Activated naive CD4-positive, alpha-beta T cell treated with anti-CD3 and anti-CD28 coated beads for 36 hours (primary cell): ENCODE results near the gene SATB2. TPM values are rescaled to one million over a fixed set of nuclear protein-coding genes. Genes with fewer than 3 reads are reported as not detected.
A peak's percentile ranks its signal among the peaks of the same experiment; 100 is the strongest.

Source experiments
- CTCF ChIA-PET: fragments of 350-600 bp; sonication (Branson Sonifier 250); formaldehyde crosslinking; loops from one replicate; lab custom pipeline; 2021; ENCODE audit warnings: antibody characterized with exemption; lab: Charles Lee
- DNase-seq: peaks from one replicate; pipeline ENCODE4 v3.0.0-alpha.2; 2020
- H3K27ac Mint-ChIP-seq: one replicate; pipeline ENCODE4 v1.8.0; 2021; ENCODE audit warnings: mild to moderate bottlenecking, mixed read lengths
- H3K27me3 Mint-ChIP-seq: one replicate; pipeline ENCODE4 v1.8.0; 2021; ENCODE audit warnings: low read depth, mixed read lengths
- H3K36me3 Mint-ChIP-seq: one replicate; pipeline ENCODE4 v1.8.0; 2021; ENCODE audit warnings: low read depth, mixed read lengths
- H3K4me1 Mint-ChIP-seq: one replicate; pipeline ENCODE4 v1.8.0; 2021; ENCODE audit warnings: low read depth, mixed read lengths
- H3K4me3 Mint-ChIP-seq: one replicate; pipeline ENCODE4 v1.8.0; 2021; ENCODE audit warnings: mild to moderate bottlenecking, moderate library complexity, mixed read lengths
- H3K9me3 Mint-ChIP-seq: one replicate; pipeline ENCODE4 v1.8.0; 2021; ENCODE audit warnings: mixed read lengths
- intact Hi-C: fragments of 100-400 bp; cut with micrococcal nuclease; formaldehyde crosslinking; loops from one replicate; pipeline ENCODE4 v1.15.1; 2023
- total RNA-seq, 2 experiments: library from RNA; stranded (reverse); gene quantifications; one replicate each; pipeline ENCODE4 v1.2.3, GENCODE V29; 2021

SATB2 gene
- total RNA-seq, 2 experiments from 2014 or later = 0.02 to 0.44 TPM

GRCh38 chr2:199257261-199258224, 200.2 kb downstream of the SATB2 start:
- H3K9me3 Mint-ChIP-seq = peaks cover 10% of the 10 kb centered on the region
- H3K27me3 Mint-ChIP-seq = no peaks in the 10 kb centered on the region
- H3K4me3 Mint-ChIP-seq = no peak overlapping the region
- intact Hi-C loops = no loop called here
- no peak for DNase-seq
- H3K36me3 Mint-ChIP-seq = no peaks in the 10 kb centered on the region
- H3K4me1 Mint-ChIP-seq = no peaks in the 10 kb centered on the region
- CTCF ChIA-PET = no interaction called here
- H3K27ac Mint-ChIP-seq = no peak overlapping the region

GRCh38 chr2:199230091-199230490, 227.6 kb downstream of the SATB2 start:
- intact Hi-C loops = no loop called here
- CTCF ChIA-PET = no interaction called here
- Mint-ChIP-seq H3K9me3 (no peaks in the 10 kb centered on the region), H3K27ac (no peak overlapping the region), H3K4me3 (no peak overlapping the region), H3K36me3 (no peaks in the 10 kb centered on the region), H3K4me1 (no peaks in the 10 kb centered on the region), H3K27me3 (no peaks in the 10 kb centered on the region)
- DNase-seq = no peak

- Mint-ChIP-seq H3K36me3 (no peaks in the 10 kb centered on the region), H3K27ac (no peak overlapping the region), H3K4me1 (no peaks in the 10 kb centered on the region), H3K27me3 (no peaks in the 10 kb centered on the region), H3K4me3 (no peak overlapping the region), H3K9me3 (no peaks in the 10 kb centered on the region)
- CTCF ChIA-PET = interaction anchor here (0.6 kb wide), 1 partner anchor 10 kb away, joined by 4 read pairs; no protein-coding TSS in a partner anchor
- DNase-seq = peak; percentile 7
- intact Hi-C loops = no loop called here
Measured at GRCh38 chr2:199228887-199229819, 228.6 kb downstream of the SATB2 start.

GRCh38 chr2:199223791-199224190, 233.9 kb downstream of the SATB2 start:
- Mint-ChIP-seq H3K9me3 (no peaks in the 10 kb centered on the region), H3K27ac (no peak overlapping the region), H3K4me3 (no peak overlapping the region), H3K36me3 (no peaks in the 10 kb centered on the region), H3K27me3 (no peaks in the 10 kb centered on the region), H3K4me1 (no peaks in the 10 kb centered on the region)
- no peak for DNase-seq
- intact Hi-C loops = no loop called here
- CTCF ChIA-PET = no interaction called here

- H3K27ac Mint-ChIP-seq = no peak overlapping the region
- no peak overlapping the region for H3K4me3 Mint-ChIP-seq
- intact Hi-C loops = no loop called here
- no peaks in the 10 kb centered on the region for H3K36me3 Mint-ChIP-seq
- DNase-seq = no peak
- H3K4me1 Mint-ChIP-seq = no peaks in the 10 kb centered on the region
- CTCF ChIA-PET = no interaction called here
- H3K9me3 Mint-ChIP-seq = no peaks in the 10 kb centered on the region
- H3K27me3 Mint-ChIP-seq = no peaks in the 10 kb centered on the region
Measured at GRCh38 chr2:199220920-199221319, 236.8 kb downstream of the SATB2 start.

- no peaks in the 10 kb centered on the region for H3K4me1 Mint-ChIP-seq
- no peaks in the 10 kb centered on the region for H3K36me3 Mint-ChIP-seq
- no peak overlapping the region for H3K4me3 Mint-ChIP-seq
- intact Hi-C loops = no loop called here
- no peak for DNase-seq
- no peak overlapping the region for H3K27ac Mint-ChIP-seq
- peaks cover 3% of the 10 kb centered on the region for H3K27me3 Mint-ChIP-seq
- CTCF ChIA-PET = no interaction called here
- H3K9me3 Mint-ChIP-seq = no peaks in the 10 kb centered on the region
Measured at GRCh38 chr2:199219551-199219950, 238.2 kb downstream of the SATB2 start.
